ENCODE data around the gene ACACA. TPM values are rescaled to one million over a fixed set of nuclear protein-coding genes. Genes with fewer than 3 reads are reported as not detected.

The ACACA gene
- total and polyA plus RNA-seq, 9 of the 15 experiments (the other 6 are each of a cell fraction or from before 2014, with no cell fraction given) = 35.9 to 135 (median 88.4) TPM

DNA sequence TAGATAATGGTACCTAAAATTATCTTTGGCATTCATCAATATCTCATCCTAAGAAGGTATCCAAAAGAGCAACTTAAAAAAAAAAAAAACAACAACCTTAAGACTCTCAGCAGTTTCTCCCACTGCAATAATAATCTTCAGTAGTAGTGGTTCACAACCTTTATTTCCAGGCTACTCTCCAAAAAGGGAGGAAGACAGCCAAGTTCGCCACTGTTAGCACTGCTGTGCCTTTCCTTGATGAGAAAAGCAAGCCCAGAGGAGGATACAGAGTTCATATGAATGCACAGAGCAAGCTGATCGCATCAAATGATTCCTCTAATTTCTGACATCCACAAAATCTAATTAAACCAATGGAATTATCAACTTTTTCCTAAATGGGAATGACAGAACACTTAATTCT lies 258.5 kb downstream of the ACACA start (continued):
- no peak for TF ChIP-seq ZFP36 (IDR thresholded peaks at IDR 0.05; ENCODE audit: low read depth, low read length, partially characterized antibody)
- TF ChIP-seq HNRNPL (IDR thresholded peaks at IDR 0.05; ENCODE audit: low read depth, low read length) = no peak
- TF ChIP-seq, protein P1, sequence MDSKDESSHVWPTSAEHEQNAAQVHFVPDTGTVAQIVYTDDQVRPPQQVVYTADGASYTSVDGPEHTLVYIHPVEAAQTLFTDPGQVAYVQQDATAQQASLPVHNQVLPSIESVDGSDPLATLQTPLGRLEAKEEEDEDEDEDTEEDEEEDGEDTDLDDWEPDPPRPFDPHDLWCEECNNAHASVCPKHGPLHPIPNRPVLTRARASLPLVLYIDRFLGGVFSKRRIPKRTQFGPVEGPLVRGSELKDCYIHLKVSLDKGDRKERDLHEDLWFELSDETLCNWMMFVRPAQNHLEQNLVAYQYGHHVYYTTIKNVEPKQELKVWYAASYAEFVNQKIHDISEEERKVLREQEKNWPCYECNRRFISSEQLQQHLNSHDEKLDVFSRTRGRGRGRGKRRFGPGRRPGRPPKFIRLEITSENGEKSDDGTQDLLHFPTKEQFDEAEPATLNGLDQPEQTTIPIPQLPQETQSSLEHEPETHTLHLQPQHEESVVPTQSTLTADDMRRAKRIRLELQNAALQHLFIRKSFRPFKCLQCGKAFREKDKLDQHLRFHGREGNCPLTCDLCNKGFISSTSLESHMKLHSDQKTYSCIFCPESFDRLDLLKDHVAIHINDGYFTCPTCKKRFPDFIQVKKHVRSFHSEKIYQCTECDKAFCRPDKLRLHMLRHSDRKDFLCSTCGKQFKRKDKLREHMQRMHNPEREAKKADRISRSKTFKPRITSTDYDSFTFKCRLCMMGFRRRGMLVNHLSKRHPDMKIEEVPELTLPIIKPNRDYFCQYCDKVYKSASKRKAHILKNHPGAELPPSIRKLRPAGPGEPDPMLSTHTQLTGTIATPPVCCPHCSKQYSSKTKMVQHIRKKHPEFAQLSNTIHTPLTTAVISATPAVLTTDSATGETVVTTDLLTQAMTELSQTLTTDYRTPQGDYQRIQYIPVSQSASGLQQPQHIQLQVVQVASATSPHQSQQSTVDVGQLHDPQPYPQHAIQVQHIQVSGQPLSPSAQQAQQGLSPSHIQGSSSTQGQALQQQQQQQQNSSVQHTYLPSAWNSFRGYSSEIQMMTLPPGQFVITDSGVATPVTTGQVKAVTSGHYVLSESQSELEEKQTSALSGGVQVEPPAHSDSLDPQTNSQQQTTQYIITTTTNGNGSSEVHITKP (IDR thresholded peaks at IDR 0.05; ENCODE audit: partially characterized antibody) = no peak
- no peak for TF ChIP-seq JUND (IDR thresholded peaks at IDR 0.05; ENCODE audit: borderline replicate concordance, low read depth, low read length)
- no peak for TF ChIP-seq JUND (tag; IDR thresholded peaks at IDR 0.05; ENCODE audit: borderline replicate concordance, low read depth, low read length)
- TF ChIP-seq, protein P2, sequence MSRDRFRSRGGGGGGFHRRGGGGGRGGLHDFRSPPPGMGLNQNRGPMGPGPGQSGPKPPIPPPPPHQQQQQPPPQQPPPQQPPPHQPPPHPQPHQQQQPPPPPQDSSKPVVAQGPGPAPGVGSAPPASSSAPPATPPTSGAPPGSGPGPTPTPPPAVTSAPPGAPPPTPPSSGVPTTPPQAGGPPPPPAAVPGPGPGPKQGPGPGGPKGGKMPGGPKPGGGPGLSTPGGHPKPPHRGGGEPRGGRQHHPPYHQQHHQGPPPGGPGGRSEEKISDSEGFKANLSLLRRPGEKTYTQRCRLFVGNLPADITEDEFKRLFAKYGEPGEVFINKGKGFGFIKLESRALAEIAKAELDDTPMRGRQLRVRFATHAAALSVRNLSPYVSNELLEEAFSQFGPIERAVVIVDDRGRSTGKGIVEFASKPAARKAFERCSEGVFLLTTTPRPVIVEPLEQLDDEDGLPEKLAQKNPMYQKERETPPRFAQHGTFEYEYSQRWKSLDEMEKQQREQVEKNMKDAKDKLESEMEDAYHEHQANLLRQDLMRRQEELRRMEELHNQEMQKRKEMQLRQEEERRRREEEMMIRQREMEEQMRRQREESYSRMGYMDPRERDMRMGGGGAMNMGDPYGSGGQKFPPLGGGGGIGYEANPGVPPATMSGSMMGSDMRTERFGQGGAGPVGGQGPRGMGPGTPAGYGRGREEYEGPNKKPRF (IDR thresholded peaks at IDR 0.05; ENCODE audit: low read depth, low read length) = no peak
- TF ChIP-seq, protein P3, sequence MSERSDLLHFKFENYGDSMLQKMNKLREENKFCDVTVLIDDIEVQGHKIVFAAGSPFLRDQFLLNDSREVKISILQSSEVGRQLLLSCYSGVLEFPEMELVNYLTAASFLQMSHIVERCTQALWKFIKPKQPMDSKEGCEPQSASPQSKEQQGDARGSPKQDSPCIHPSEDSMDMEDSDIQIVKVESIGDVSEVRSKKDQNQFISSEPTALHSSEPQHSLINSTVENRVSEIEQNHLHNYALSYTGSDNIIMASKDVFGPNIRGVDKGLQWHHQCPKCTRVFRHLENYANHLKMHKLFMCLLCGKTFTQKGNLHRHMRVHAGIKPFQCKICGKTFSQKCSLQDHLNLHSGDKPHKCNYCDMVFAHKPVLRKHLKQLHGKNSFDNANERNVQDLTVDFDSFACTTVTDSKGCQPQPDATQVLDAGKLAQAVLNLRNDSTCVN (CRISPR knock-in tag; IDR thresholded peaks at IDR 0.05) = no peak
- no peak for TF ChIP-seq KHSRP (IDR thresholded peaks at IDR 0.05)
- TF ChIP-seq, protein P4, sequence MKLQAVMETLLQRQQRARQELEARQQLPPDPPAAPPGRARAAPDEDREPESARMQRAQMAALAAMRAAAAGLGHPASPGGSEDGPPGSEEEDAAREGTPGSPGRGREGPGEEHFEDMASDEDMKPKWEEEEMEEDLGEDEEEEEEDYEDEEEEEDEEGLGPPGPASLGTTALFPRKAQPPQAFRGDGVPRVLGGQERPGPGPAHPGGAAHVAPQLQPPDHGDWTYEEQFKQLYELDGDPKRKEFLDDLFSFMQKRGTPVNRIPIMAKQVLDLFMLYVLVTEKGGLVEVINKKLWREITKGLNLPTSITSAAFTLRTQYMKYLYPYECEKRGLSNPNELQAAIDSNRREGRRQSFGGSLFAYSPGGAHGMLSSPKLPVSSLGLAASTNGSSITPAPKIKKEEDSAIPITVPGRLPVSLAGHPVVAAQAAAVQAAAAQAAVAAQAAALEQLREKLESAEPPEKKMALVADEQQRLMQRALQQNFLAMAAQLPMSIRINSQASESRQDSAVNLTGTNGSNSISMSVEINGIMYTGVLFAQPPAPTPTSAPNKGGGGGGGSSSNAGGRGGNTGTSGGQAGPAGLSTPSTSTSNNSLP (IDR thresholded peaks at IDR 0.05; ENCODE audit: borderline replicate concordance, low read depth, low read length) = no peak

Data from K562 (cell line).